Right lobe of liver (tissue), 4 donors: ENCODE results near the gene IL1RAP.

Experiments used
- CTCF ChIP-seq, 4 donors: fragments of 200-600 bp in 3 of 4; fragments of 450-650 bp in 1 of 4; IDR thresholded peaks; one replicate each; pipeline versions ENCODE4 v1.5.1 to v1.8.0; 2016 to 2022; ENCODE audit warnings: antibody characterized with exemption in 4 of 4, mild to moderate bottlenecking in 2 of 4
- POLR2A ChIP-seq: fragments of 450-650 bp; IDR thresholded peaks from one replicate; pipeline ENCODE4 v1.6.1; 2017; ENCODE audit warnings: antibody characterized with exemption, mild to moderate bottlenecking
- donor health status: DM: no; HTN: no; CAD: no.
- donor health status: DM: no; HTN: no; CAD: no.
- donor health status: DM: no; HTN: yes; CAD: no.

DNA sequence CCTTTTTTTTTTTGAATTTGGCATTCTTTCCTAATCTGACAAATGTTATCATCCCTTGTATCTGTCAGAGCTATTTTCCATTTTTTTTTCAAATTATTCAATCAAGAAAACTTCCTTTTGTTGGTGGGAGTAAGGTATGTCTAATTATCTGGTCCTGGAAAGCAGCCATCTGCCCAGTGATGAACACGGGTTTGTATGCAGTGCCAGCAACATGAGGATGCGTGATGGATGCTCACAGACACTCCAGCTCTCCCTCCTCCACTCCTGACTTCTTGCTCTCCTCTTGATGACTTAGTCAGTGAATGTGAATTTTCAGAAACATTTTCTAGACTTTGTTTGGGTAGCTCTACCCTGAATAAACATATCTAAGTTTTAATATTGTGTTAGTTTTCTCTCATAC lies 79.2 kb downstream of the IL1RAP start:
- no peak for TF ChIP-seq CTCF (IDR thresholded peaks at IDR 0.05)
- no peak for TF ChIP-seq POLR2A
